Thyroid gland (tissue), 4 donors: ENCODE measurements around the gene TRAK1. TPM values are rescaled to one million over a fixed set of nuclear protein-coding genes. Genes with fewer than 3 reads are reported as not detected.

Experiments used
- DNase-seq, 2 donors: peaks; one replicate each; pipeline ENCODE4 v3.0.0-alpha.2; 2019
- H3K27ac ChIP-seq, 3 donors: fragments of 200-600 bp; sonication (generic); 1 replicate in 2 of 3; 2 replicates in 1 of 3; pipeline ENCODE4 v1.5.1; 2016 to 2019; ENCODE audit warnings: mild to moderate bottlenecking in 1 of 3, moderate library complexity in 1 of 3
- H3K27me3 ChIP-seq: fragments of 200-600 bp; sonication (generic); one replicate; pipeline ENCODE4 v1.5.1; 2019
- H3K36me3 ChIP-seq, 2 donors: fragments of 200-600 bp; sonication (generic); one replicate each; pipeline ENCODE4 v1.5.1; 2016 to 2019
- H3K4me1 ChIP-seq, 2 donors: fragments of 200-600 bp; sonication (generic); one replicate each; pipeline ENCODE4 v1.5.1; 2017 to 2019
- H3K4me3 ChIP-seq, 3 donors: fragments of 200-600 bp; sonication (generic); replicated peaks in 1 of 3; 1 replicate in 2 of 3; 2 replicates in 1 of 3; pipeline ENCODE4 v1.5.1; 2016; ENCODE audit warnings: mild to moderate bottlenecking in 1 of 3
- H3K9me3 ChIP-seq: fragments of 200-600 bp; sonication (generic); one replicate; pipeline ENCODE4 v1.5.1; 2017
- POLR2A ChIP-seq, 2 donors: fragments of 450-650 bp; IDR thresholded peaks; one replicate each; pipeline ENCODE4 v1.6.1; 2017; ENCODE audit warnings: antibody characterized with exemption in 2 of 2, mild to moderate bottlenecking in 2 of 2, moderate library complexity in 1 of 2
- WGBS, 2 donors: methylation state at CpG; one replicate each; pipeline ENCODE4 v1.1.5; 2017; 5-methylcytosine and 5-hydroxymethylcytosine counted together
- intact Hi-C: fragments of 100-400 bp; cut with DNase I; formaldehyde crosslinking; loops from one replicate; pipeline ENCODE4 v1.15.1; 2023
- total RNA-seq, 4 donors: library from RNA; depleted of rRNA; stranded (reverse); fragments of >200 nt; gene quantifications; one replicate each; pipeline ENCODE4 v1.2.3, GENCODE V29; 2016
- TF ChIP-seq, protein P1 (sequence below), 6 experiments: fragments of 200-600 bp in 3 of 6; fragments of 450-650 bp in 3 of 6; sonication (generic) in 3 of 6; IDR thresholded peaks; one replicate each; pipeline ENCODE4 v1.5.1; 2016 to 2019; ENCODE audit warnings: antibody characterized with exemption in 6 of 6, mild to moderate bottlenecking in 2 of 6, inconsistent platforms in 1 of 6, moderate library complexity in 1 of 6

The TRAK1 gene
- total RNA-seq, 4 donors from 2014 or later = 46.1 to 87.8 (median 76.4) TPM

DNA sequence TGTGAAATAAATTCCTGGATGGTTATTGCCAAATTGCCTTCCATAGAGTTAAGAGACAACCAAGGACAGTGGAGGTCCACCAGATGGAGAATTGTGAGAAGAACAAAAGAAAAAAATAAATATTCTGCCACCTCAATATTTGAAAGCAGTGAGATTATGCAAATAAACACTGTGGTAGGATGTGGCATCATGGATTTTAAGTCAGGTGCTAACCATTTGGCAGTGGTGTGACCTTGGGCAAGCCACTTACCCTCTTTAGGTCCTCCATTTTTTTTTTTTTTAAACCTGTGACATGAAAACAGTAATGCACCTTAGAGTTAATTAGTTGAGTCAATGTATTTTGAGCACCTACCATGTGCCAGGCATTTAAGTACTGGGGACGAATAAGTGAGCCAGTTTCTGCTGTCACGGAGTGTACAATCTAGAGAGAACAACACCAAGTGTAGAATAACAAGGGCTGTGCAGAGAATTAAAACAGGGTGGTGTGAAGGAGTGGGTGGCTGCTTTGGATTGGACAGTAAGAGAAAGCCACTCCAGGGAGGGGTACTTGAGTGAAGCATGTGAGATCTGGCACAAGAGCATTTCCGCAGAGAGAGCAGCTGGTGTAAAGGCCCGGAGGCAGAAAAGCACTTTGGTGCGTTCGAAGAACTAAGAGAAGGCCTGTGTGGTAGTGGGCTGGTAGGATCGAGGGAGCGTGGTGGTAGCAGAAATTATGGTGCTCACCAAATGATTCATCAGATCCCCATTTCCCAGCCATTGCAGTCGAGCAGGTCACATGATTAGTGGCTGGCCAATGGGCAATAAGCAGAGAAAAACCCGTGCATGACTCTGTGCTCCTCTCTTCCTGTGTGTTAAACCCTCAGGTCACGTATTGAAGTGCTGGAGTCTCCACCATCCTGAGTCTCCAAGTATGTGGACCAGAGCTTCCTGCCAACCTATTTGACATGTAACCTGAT lies 135.6 kb downstream of the TRAK1 start:
- intact Hi-C loops = no loop called here
- no peak for DNase-seq
- H3K4me3 ChIP-seq = no peak overlapping the region
- 76 to 83% methylated on average over 11 of the region's 11 CpGs for WGBS, 2 donors
- no peaks in the 10 kb centered on the region for H3K4me1 ChIP-seq
- H3K27me3 ChIP-seq = no peaks in the 10 kb centered on the region
- no peak for TF ChIP-seq POLR2A (IDR thresholded peaks at IDR 0.05)
- TF ChIP-seq, protein P1, sequence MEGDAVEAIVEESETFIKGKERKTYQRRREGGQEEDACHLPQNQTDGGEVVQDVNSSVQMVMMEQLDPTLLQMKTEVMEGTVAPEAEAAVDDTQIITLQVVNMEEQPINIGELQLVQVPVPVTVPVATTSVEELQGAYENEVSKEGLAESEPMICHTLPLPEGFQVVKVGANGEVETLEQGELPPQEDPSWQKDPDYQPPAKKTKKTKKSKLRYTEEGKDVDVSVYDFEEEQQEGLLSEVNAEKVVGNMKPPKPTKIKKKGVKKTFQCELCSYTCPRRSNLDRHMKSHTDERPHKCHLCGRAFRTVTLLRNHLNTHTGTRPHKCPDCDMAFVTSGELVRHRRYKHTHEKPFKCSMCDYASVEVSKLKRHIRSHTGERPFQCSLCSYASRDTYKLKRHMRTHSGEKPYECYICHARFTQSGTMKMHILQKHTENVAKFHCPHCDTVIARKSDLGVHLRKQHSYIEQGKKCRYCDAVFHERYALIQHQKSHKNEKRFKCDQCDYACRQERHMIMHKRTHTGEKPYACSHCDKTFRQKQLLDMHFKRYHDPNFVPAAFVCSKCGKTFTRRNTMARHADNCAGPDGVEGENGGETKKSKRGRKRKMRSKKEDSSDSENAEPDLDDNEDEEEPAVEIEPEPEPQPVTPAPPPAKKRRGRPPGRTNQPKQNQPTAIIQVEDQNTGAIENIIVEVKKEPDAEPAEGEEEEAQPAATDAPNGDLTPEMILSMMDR (IDR thresholded peaks at IDR 0.05) = no peak
- H3K36me3 ChIP-seq = peaks cover 25 to 28% of the 10 kb centered on the region in 2 donors
- H3K27ac ChIP-seq = no peak overlapping the region
- H3K9me3 ChIP-seq = no peaks in the 10 kb centered on the region

DNA sequence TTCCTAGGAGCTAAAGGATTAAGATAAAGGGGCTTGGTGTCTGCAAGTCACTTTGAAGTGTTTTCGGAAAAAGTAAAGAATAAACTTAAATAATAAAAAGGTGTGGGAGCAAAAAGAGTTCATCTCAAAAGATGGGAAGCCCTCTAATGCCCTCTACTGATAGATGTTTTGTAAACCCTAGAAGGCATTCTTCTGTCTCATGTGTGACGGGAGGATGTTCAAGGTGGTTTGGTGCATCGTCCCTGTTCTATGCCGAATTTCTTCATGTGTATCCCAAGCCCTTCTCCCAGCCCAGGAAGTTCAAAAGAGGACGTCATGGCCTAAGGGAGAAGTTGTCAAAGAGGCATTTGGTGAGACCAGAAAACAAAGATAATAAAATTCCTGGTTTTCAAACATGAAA lies 137.6 kb downstream of the TRAK1 start:
- TF ChIP-seq POLR2A (IDR thresholded peaks at IDR 0.05) = no peak
- TF ChIP-seq, protein P1 (IDR thresholded peaks at IDR 0.05) = peak in 1 of 6 experiments; percentile 6
- Histone ChIP-seq H3K27ac (no peak overlapping the region), H3K4me3 (no peak overlapping the region), H3K9me3 (no peaks in the 10 kb centered on the region), H3K4me1 (no peaks in the 10 kb centered on the region), H3K27me3 (no peaks in the 10 kb centered on the region), H3K36me3 (peaks cover 8 to 14% of the 10 kb centered on the region in 2 donors)
- DNase-seq = no peak
- WGBS, 2 donors = 38 to 41% methylated on average over 5 of the region's 5 CpGs
- intact Hi-C loops = no loop called here

DNA sequence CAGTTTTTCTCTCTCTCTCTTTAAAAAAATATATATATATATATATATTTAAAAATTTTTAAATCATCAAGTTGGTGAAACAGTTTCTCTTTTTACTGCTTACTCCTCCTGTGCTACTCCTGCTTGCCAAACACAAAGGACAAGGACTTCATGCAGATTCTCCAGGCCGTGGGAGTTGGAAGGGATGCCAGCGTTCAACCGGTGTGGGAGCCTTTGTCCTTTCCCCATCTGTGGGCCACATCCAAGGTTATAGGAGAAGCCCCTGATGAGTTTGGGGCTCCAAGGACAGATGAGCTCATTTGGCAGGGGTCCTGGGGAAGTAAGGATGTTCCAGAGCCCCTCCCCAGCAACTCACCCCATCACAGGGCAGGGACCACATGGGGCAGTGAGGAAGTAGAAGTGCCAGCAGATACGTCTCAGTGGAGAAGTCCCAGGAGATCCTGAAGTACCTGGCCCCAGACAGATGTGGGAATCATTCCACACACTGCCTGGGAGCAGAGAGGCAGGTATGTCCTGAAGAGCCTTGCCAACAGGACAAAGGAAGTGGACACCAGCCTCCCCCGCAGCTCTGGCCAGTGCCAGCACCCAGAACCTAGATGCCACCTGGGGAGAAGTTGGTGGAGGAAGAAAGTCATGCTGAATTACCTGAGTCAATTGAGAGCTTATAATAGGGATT lies 138.2 kb downstream of the TRAK1 start:
- peaks cover 4 to 7% of the 10 kb centered on the region in 2 donors for H3K36me3 ChIP-seq
- TF ChIP-seq POLR2A (IDR thresholded peaks at IDR 0.05) = no peak
- TF ChIP-seq, protein P1 (IDR thresholded peaks at IDR 0.05) = no peak
- H3K27ac ChIP-seq = no peak overlapping the region
- no peaks in the 10 kb centered on the region for H3K27me3 ChIP-seq
- 53% methylated on average over 5 of the region's 5 CpGs for WGBS, 2 donors
- no peaks in the 10 kb centered on the region for H3K4me1 ChIP-seq
- intact Hi-C loops = no loop called here
- H3K4me3 ChIP-seq = no peak overlapping the region
- DNase-seq = no peak
- no peaks in the 10 kb centered on the region for H3K9me3 ChIP-seq

DNA sequence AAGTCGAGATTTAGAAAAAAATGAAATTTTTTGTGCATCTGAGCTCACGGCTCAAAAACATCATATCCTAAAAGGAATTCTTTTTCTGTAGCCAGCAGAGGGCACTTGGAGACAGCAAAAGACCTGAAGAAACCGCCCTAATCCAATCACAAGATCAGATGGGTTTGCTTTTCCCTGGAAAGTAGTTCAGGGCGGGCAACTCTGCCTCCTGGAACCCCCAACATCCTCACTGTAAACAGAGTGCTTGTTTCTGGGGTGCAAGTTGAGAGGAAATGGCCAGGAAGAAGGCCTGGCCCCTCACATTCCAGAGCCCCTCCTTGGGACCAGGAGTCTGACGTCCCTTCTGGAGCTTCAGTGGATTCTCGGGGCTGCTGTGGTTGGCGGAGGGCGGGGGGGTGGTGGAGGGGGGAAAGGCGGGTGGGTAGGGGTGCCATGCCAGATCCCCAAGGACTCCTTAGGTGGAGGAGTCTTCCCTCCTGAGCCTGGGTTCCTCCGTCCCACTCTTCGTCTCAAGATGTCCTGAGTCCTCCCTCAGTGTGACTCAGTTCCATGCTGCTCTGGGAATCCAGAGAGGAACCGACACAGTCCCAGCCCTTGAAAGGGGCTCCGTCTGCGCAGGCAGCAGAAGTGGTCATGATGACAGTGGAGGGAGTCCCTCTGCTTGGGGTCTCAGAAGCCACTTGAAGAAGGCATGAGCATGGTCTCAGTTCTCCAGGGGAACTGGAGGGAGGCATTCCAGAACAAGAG lies 139.0 kb downstream of the TRAK1 start:
- H3K4me3 ChIP-seq = no peak overlapping the region
- 28 to 42% methylated on average over 7 to 10 of the region's 14 CpGs for WGBS, 2 donors
- H3K36me3 ChIP-seq = peaks cover 0 to 2% of the 10 kb centered on the region in 2 donors

More for the DNA sequence above, 139.0 kb downstream of the TRAK1 start:
- no peaks in the 10 kb centered on the region for H3K27me3 ChIP-seq
- peak in 1 of 2 donors; percentile 9 for DNase-seq
- H3K4me1 ChIP-seq = no peaks in the 10 kb centered on the region
- H3K9me3 ChIP-seq = no peaks in the 10 kb centered on the region
- TF ChIP-seq, protein P1 (IDR thresholded peaks at IDR 0.05) = peak in 4 of 6 experiments; percentile 24 to 58 (median 50)
- TF ChIP-seq POLR2A (IDR thresholded peaks at IDR 0.05) = no peak
- no peak overlapping the region for H3K27ac ChIP-seq
- intact Hi-C loops = loop anchor here (10.0 kb wide), 1 partner anchor 215 kb away; no protein-coding TSS in a partner anchor
